ENCODE results near the gene HNRNPR.

Gene HNRNPR

GRCh38 chr1:23369335-23370013 lies 25.4 kb upstream of the HNRNPR start, which contains the start of gene ZNF436:
Gene ZNF436 (minus strand): TSS chr1:23369836. CDS start chr1:23368005, 1,831 bp downstream.
- peaks cover 0 to 28% of the 10 kb centered on the region in 2 experiments; a peak in 1 of 3 replicates for H3K36me3 ChIP-seq (ENCODE audit: control insufficient read depth in 2 of 2, insufficient read depth in 1 of 2, low read length in 2 of 2)
- CTCF ChIA-PET: interaction anchor here (0.5 to 3.4 kb wide), 6 partner anchors 25 to 253 kb away, joined by 3 to 16 read pairs (median 3); partner anchors contain the start of gene HNRNPR
- H3K4me3 ChIP-seq (ENCODE audit: low read depth, low read length): peak within 1 kb of the TSS; percentile 95
- H3K4me1 ChIP-seq (ENCODE audit: control insufficient read depth, insufficient read depth, low read length): peaks cover 17% of the 10 kb centered on the region
- peak within 1 kb of the TSS; percentile 93 for H3K27ac ChIP-seq (ENCODE audit: extremely low read depth, low read depth, low read length)
- H3K9me3 ChIP-seq (ENCODE audit: control insufficient read depth, insufficient read depth, low read depth, low read length): no peaks in the 10 kb centered on the region
- POLR2A ChIA-PET: interaction anchor here (0.6 to 5.4 kb wide), 9 partner anchors 9 to 322 kb away, joined by 3 to 121 read pairs (median 6); partner anchors contain the start of genes ASAP3, E2F2, HNRNPR and RPL11
- TF ChIP-seq ZNF561 (tag by site-specific recombination; IDR thresholded peaks at IDR 0.05; ENCODE audit: borderline replicate concordance): peak; percentile 68; the same call in 1 of the 2 replicates
- TF ChIP-seq SALL2 (tag by site-specific recombination; IDR thresholded peaks at IDR 0.05; ENCODE audit: borderline replicate concordance): no peak
- no peak for TF ChIP-seq ZNF423 (tag by site-specific recombination; IDR thresholded peaks at IDR 0.05)
- TF ChIP-seq OVOL3 (tag by site-specific recombination; IDR thresholded peaks at IDR 0.05): no peak
- TF ChIP-seq SP3 (tag by site-specific recombination; IDR thresholded peaks at IDR 0.05): no peak
- TF ChIP-seq ZNF571 (tag by site-specific recombination; IDR thresholded peaks at IDR 0.05): no peak
- TF ChIP-seq ZNF350 (tag by site-specific recombination; IDR thresholded peaks at IDR 0.05): no peak
- no peak for TF ChIP-seq ZFP37 (tag by site-specific recombination; IDR thresholded peaks at IDR 0.05)
- no peak for TF ChIP-seq ZNF37A (tag by site-specific recombination; IDR thresholded peaks at IDR 0.05)
- TF ChIP-seq ZNF239 (tag by site-specific recombination; IDR thresholded peaks at IDR 0.05): no peak
- TF ChIP-seq ZNF416 (tag by site-specific recombination; IDR thresholded peaks at IDR 0.05): no peak
- TF ChIP-seq MZF1 (tag by site-specific recombination; IDR thresholded peaks at IDR 0.05; ENCODE audit: borderline replicate concordance): peak; percentile 89
- TF ChIP-seq ZNF2 (tag by site-specific recombination; IDR thresholded peaks at IDR 0.05): peak; percentile 60; the same call in 1 of the 2 replicates
- TF ChIP-seq HOXC10 (CRISPR knock-in tag; IDR thresholded peaks at IDR 0.05): no peak
- TF ChIP-seq ZNF10 (tag by site-specific recombination; IDR thresholded peaks at IDR 0.05): 0 out of 2 replicates have a peak, but pooled peaks have one; percentile 70
- peak; percentile 52 for TF ChIP-seq ZNF341 (tag by site-specific recombination; IDR thresholded peaks at IDR 0.05; ENCODE audit: low read depth)
- peak; percentile 58 for TF ChIP-seq ZBTB20 (tag by site-specific recombination; IDR thresholded peaks at IDR 0.05)
- TF ChIP-seq ZBTB48 (tag by site-specific recombination; IDR thresholded peaks at IDR 0.05): peak; percentile 87
- TF ChIP-seq SP7 (tag by site-specific recombination; IDR thresholded peaks at IDR 0.05): peak; percentile 29; the same call in 1 of the 2 replicates
- TF ChIP-seq ZNF624 (tag by site-specific recombination; IDR thresholded peaks at IDR 0.05): no peak
- TF ChIP-seq, protein P1, sequence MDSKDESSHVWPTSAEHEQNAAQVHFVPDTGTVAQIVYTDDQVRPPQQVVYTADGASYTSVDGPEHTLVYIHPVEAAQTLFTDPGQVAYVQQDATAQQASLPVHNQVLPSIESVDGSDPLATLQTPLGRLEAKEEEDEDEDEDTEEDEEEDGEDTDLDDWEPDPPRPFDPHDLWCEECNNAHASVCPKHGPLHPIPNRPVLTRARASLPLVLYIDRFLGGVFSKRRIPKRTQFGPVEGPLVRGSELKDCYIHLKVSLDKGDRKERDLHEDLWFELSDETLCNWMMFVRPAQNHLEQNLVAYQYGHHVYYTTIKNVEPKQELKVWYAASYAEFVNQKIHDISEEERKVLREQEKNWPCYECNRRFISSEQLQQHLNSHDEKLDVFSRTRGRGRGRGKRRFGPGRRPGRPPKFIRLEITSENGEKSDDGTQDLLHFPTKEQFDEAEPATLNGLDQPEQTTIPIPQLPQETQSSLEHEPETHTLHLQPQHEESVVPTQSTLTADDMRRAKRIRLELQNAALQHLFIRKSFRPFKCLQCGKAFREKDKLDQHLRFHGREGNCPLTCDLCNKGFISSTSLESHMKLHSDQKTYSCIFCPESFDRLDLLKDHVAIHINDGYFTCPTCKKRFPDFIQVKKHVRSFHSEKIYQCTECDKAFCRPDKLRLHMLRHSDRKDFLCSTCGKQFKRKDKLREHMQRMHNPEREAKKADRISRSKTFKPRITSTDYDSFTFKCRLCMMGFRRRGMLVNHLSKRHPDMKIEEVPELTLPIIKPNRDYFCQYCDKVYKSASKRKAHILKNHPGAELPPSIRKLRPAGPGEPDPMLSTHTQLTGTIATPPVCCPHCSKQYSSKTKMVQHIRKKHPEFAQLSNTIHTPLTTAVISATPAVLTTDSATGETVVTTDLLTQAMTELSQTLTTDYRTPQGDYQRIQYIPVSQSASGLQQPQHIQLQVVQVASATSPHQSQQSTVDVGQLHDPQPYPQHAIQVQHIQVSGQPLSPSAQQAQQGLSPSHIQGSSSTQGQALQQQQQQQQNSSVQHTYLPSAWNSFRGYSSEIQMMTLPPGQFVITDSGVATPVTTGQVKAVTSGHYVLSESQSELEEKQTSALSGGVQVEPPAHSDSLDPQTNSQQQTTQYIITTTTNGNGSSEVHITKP (tag by site-specific recombination; IDR thresholded peaks at IDR 0.05): peak; percentile 78
- no peak for TF ChIP-seq WT1 (tag by site-specific recombination; IDR thresholded peaks at IDR 0.05)
- TF ChIP-seq, protein P2, sequence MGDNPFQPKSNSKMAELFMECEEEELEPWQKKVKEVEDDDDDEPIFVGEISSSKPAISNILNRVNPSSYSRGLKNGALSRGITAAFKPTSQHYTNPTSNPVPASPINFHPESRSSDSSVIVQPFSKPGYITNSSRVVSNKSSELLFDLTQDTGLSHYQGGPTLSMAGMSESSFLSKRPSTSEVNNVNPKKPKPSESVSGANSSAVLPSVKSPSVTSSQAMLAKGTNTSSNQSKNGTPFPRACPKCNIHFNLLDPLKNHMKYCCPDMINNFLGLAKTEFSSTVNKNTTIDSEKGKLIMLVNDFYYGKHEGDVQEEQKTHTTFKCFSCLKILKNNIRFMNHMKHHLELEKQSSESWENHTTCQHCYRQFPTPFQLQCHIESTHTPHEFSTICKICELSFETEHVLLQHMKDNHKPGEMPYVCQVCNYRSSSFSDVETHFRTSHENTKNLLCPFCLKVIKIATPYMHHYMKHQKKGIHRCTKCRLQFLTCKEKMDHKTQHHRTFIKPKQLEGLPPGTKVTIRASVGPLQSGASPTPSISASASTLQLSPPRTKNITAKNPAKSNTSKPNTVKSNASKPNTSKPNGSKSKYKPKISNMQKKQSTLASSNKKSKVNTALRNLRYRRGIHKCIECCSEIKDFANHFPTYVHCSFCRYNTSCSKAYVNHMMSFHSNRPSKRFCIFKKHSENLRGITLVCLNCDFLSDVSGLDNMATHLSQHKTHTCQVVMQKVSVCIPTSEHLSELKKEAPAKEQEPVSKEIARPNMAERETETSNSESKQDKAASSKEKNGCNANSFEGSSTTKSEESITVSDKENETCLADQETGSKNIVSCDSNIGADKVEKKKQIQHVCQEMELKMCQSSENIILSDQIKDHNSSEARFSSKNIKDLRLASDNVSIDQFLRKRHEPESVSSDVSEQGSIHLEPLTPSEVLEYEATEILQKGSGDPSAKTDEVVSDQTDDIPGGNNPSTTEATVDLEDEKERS (tag by site-specific recombination; IDR thresholded peaks at IDR 0.05): no peak
- TF ChIP-seq, protein P3, sequence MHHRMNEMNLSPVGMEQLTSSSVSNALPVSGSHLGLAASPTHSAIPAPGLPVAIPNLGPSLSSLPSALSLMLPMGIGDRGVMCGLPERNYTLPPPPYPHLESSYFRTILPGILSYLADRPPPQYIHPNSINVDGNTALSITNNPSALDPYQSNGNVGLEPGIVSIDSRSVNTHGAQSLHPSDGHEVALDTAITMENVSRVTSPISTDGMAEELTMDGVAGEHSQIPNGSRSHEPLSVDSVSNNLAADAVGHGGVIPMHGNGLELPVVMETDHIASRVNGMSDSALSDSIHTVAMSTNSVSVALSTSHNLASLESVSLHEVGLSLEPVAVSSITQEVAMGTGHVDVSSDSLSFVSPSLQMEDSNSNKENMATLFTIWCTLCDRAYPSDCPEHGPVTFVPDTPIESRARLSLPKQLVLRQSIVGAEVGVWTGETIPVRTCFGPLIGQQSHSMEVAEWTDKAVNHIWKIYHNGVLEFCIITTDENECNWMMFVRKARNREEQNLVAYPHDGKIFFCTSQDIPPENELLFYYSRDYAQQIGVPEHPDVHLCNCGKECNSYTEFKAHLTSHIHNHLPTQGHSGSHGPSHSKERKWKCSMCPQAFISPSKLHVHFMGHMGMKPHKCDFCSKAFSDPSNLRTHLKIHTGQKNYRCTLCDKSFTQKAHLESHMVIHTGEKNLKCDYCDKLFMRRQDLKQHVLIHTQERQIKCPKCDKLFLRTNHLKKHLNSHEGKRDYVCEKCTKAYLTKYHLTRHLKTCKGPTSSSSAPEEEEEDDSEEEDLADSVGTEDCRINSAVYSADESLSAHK (tag by site-specific recombination; IDR thresholded peaks at IDR 0.05): peak; percentile 71; the same call in 1 of the 2 replicates
- peak; percentile 45 for TF ChIP-seq ZNF366 (tag by site-specific recombination; conservative IDR thresholded peaks at IDR 0.05)
- TF ChIP-seq ZBTB11 (tag by site-specific recombination; conservative IDR thresholded peaks at IDR 0.05; ENCODE audit: low read depth): no peak
